ENCODE results near the gene TJP1. TPM values are rescaled to one million over a fixed set of nuclear protein-coding genes. Genes with fewer than 3 reads are reported as not detected.

TJP1 gene
- total and polyA plus RNA-seq, 9 of the 15 experiments (the other 6 are each of a cell fraction or from before 2014, with no cell fraction given): 9.1 to 39.3 (median 28.0) TPM

GRCh38 chr15:29785642-29786041 lies 36.6 kb downstream of the TJP1 start:
- Histone ChIP-seq H3K79me2 (ENCODE audit: control insufficient read depth, insufficient read depth, low read length) (peaks cover 14% of the 10 kb centered on the region; the same call in 2 of the 3 replicates), H3K36me3 (ENCODE audit: control insufficient read depth, insufficient read depth, low read length) (no peaks in the 10 kb centered on the region), H3K27me3 (ENCODE audit: control insufficient read depth in 2 of 2, insufficient read depth in 2 of 2, low read length in 2 of 2) (no peaks in the 10 kb centered on the region), H3K4me3 (no peak overlapping the region), H3K9me1 (ENCODE audit: control insufficient read depth, insufficient read depth, low read length) (no peaks in the 10 kb centered on the region), H3K4me2 (ENCODE audit: insufficient read depth, low read length) (no peak overlapping the region), H3K9ac (ENCODE audit: insufficient read depth in 1 of 2, low read depth in 2 of 2, low read length in 2 of 2) (no peak overlapping the region), H4K20me1 (replicated peaks; ENCODE audit: control insufficient read depth, insufficient read depth, low read length) (no peaks in the 10 kb centered on the region), H2AFZ (ENCODE audit: low read depth, low read length) (no peak overlapping the region), H3K9me3 (replicated peaks; ENCODE audit: control insufficient read depth, insufficient read depth, low read depth, low read length) (no peaks in the 10 kb centered on the region), H3K27ac (ENCODE audit: extremely low read depth, low read depth, low read length) (no peak overlapping the region), H3K4me1 (replicated peaks in 1 of 2; ENCODE audit: control insufficient read depth in 2 of 2, insufficient read depth in 2 of 2, low read length in 2 of 2) (no peaks in the 10 kb centered on the region)
- ATAC-seq (no peak), FAIRE-seq (no peak), DNase-seq (ENCODE audit: extremely low read depth in 1 of 4, low spot score in 3 of 4) (no peak)
- intact Hi-C loops (cut with micrococcal nuclease) (no loop called here), in situ Hi-C loops (cut with MboI) (no loop called here)
- ChIA-PET CTCF (ENCODE audit: low intra/inter-chr PET ratio) (no interaction called here), POLR2A (no interaction called here)
- WGBS (ENCODE audit: insufficient coverage, low coverage, missing lambda C conversion rate): 90% methylated on average over 1 of the region's 1 CpG
- BruUV-seq (replicated peaks): no TSS peak
- no peak for TF ChIP-seq NR2F6 (CRISPR knock-in tag; IDR thresholded peaks at IDR 0.05)
- no peak for TF ChIP-seq ETS2 (tag; IDR thresholded peaks at IDR 0.05; ENCODE audit: borderline replicate concordance, poor library complexity, severe bottlenecking)
- TF ChIP-seq KDM1A (IDR thresholded peaks at IDR 0.05): no peak

GRCh38 chr15:29785136-29785535 lies 37.1 kb downstream of the TJP1 start:
- in situ Hi-C loops (cut with MboI): no loop called here
- H3K36me3 ChIP-seq (ENCODE audit: control insufficient read depth, insufficient read depth, low read length): no peaks in the 10 kb centered on the region
- H3K27me3 ChIP-seq (ENCODE audit: control insufficient read depth in 2 of 2, insufficient read depth in 2 of 2, low read length in 2 of 2): no peaks in the 10 kb centered on the region
- BruUV-seq (replicated peaks): no TSS peak
- peaks cover 19% of the 10 kb centered on the region; the same call in 2 of the 3 replicates for H3K79me2 ChIP-seq (ENCODE audit: control insufficient read depth, insufficient read depth, low read length)
- POLR2A ChIA-PET: no interaction called here
- no peaks in the 10 kb centered on the region for H4K20me1 ChIP-seq (replicated peaks; ENCODE audit: control insufficient read depth, insufficient read depth, low read length)
- no peak for TF ChIP-seq KLF10 (CRISPR knock-in tag; IDR thresholded peaks at IDR 0.05)
- no peak for TF ChIP-seq MBD1 (CRISPR knock-in tag; IDR thresholded peaks at IDR 0.05)
- TF ChIP-seq NELFE (IDR thresholded peaks at IDR 0.05; ENCODE audit: insufficient read depth, insufficient read length): no peak
- TF ChIP-seq ATF7 (IDR thresholded peaks at IDR 0.05): no peak
- no peak for TF ChIP-seq ZNF280B (CRISPR knock-in tag; IDR thresholded peaks at IDR 0.05)
- TF ChIP-seq BRD9 (IDR thresholded peaks at IDR 0.05; ENCODE audit: low read depth, partially characterized antibody): no peak
- TF ChIP-seq FOXA3 (CRISPR knock-in tag; conservative IDR thresholded peaks at IDR 0.05 in 1 of 2, IDR thresholded peaks at IDR 0.05 in 1 of 2): no peak
- no peak for TF ChIP-seq ARNT (IDR thresholded peaks at IDR 0.05)
- no peak for TF ChIP-seq CREM (IDR thresholded peaks at IDR 0.05; ENCODE audit: low read depth)
- H3K9ac ChIP-seq (ENCODE audit: insufficient read depth in 1 of 2, low read depth in 2 of 2, low read length in 2 of 2): no peak overlapping the region
- 94% methylated on average over 2 of the region's 2 CpGs for WGBS (ENCODE audit: insufficient coverage, low coverage, missing lambda C conversion rate)
- no peaks in the 10 kb centered on the region for H3K9me3 ChIP-seq (replicated peaks; ENCODE audit: control insufficient read depth, insufficient read depth, low read depth, low read length)
- H3K4me1 ChIP-seq (replicated peaks in 1 of 2; ENCODE audit: control insufficient read depth in 2 of 2, insufficient read depth in 2 of 2, low read length in 2 of 2): no peaks in the 10 kb centered on the region
- ATAC-seq (no peak), FAIRE-seq (no peak), DNase-seq (ENCODE audit: extremely low read depth in 1 of 4, low spot score in 3 of 4) (no peak)
- no peak overlapping the region for H2AFZ ChIP-seq (ENCODE audit: low read depth, low read length)
- intact Hi-C loops (cut with micrococcal nuclease): no loop called here
- H3K27ac ChIP-seq (ENCODE audit: extremely low read depth, low read depth, low read length): no peak overlapping the region
- no peak overlapping the region for H3K4me3 ChIP-seq
- no peak overlapping the region for H3K4me2 ChIP-seq (ENCODE audit: insufficient read depth, low read length)
- CTCF ChIA-PET (ENCODE audit: low intra/inter-chr PET ratio): no interaction called here
- H3K9me1 ChIP-seq (ENCODE audit: control insufficient read depth, insufficient read depth, low read length): no peaks in the 10 kb centered on the region
